NOMO-1 treated with dmso at 0.1 percent for 144 hours (cell line): ENCODE data around the gene KIF17.

ENCODE experiments used
- DNase-seq: peaks from one replicate; lab custom pipeline; 2025; ENCODE audit not compliant: unreplicated experiment; lab: John Stamatoyannopoulos, UW

Gene KIF17

DNA sequence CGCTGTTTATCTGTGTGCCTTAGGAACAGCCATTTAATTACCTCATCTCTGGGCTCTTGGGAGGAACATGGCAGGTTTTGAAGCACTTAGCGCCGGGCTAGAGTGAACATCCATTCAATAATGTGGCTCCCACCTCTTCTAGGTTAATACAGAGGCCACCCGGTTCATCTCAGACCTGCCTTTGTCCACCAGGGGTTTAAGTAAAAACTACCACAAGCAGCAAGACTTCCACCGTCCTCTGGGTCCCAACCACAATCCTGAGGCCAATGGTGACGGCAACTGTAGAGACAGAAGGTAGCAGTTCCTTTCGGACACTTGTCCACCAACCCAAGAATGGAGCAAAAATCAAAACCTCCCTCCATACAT, 55.7 kb downstream of the KIF17 start:
- no peak for DNase-seq

DNA sequence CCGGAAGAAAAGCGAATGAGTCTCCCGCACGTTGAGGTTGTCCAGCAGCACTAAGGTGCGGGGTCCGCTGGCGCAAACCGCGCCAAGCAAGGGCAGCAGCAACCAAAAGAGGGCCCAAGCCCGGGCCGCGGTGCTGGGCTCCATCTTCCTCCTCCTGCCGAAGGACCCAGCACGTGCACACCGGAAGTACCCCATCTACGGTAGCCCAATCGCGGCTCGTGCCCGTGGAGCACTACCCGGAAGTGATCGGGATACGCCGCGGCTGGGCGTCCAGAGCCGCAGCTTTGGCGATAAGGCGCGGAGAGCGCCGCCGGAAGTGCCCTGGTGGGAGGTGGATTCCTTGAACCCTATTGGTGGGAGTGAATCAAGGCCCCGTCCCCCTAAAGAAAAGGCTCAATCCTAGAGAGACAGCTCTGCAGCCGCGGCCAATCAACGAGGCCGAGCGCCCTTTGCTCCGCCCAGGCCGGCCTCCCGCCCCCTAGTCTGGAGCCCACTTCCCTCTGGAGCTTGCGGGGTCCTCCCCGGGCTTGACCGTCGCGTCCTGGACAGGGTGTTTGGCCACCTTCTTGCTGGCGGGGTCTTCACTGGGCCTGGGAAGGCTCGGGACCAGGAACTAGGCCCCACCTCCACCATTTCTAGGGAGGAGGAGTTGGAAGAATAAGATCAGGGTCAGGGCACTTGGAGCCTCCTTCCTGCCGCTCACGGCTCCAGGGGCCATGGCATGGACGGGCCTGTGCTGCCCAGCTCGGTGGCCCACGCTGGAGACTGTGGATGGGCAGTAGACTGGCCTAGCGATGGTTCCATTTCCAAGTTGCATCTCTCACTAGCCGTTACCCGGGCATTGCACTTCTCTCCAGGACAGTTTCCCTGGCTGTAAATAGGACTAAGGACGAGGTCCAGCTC, 56.3 kb downstream of the KIF17 start, which contains the start of gene DDOST:
Gene DDOST, minus strand, starts transcription at position 163 of the 903 bp plus-strand sequence. Its CDS starts 19 bp downstream, at position 144.
- peak; percentile 98 for DNase-seq

DNA sequence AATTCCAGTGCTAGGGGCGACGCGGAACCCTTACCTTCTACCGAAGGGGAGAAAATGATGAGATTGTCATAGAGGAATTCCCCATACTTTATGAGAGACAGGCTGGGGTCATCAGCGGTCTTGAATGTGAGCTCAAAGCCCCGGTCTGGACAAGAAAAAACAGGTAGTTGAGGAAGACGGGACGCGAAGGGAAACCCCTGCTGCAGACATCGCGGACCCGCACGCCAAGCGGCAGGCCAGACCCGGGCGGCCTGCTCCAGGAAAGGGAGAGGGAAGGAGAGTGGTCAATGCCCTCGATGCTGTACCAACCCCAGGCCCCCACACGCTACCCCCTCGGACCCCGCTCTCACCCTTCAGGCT, 57.0 kb downstream of the KIF17 start:
- DNase-seq, result no peak

DNA sequence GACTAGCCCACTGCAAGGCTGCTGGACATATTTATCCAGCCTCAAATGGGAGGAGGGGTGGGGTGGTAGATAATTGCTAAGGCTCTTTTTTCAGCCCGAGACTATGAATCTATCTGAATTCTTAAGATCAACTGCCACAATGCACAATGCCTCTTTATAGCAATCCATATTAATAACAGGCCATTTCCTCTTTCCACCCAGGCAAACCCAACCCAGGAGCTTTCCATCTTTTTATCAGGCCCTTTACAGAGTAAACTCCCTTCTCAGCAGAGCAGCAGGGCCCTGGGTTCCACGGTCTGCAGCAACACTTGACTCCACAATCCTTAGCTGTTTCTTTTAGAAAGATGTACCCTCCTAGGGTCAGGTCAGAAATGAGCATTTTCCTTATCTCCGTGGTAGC, 57.4 kb downstream of the KIF17 start:
- no peak for DNase-seq

DNA sequence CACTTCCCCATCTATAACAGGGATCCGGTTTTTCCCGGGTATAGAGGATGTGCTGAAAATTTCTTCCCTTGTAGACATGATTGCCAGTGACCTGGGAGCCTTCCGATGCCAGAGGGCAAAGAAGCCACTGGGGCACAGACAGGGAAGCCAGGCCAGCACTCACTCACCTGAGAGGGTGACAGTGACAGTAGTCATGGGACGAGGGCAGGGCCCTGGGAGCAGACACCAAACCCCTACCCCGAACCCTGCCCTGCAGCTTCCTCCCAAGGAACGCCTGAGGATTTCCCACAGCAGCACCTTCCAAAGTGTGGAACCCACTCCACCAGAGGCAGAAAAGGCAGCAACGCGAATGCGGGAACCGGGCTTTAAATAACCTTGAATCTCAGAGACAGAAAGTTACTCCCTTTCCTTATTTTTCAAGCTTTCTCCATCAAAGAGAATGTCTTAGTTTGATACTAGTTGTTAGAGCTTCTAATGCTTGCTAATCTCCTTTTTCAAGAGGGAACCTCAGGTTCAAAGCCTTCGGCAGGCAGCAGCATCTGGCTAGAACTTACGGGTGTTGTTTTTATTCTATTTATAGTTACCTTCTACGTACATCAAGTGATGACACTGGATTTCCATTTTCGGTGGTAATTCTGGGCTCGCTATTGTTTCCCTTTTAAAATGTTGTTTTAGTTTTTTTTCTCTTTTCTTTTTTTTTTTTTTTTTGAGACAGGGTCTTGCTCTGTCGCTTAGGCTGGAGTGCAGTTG, 59.5 kb downstream of the KIF17 start:
- no peak for DNase-seq

DNA sequence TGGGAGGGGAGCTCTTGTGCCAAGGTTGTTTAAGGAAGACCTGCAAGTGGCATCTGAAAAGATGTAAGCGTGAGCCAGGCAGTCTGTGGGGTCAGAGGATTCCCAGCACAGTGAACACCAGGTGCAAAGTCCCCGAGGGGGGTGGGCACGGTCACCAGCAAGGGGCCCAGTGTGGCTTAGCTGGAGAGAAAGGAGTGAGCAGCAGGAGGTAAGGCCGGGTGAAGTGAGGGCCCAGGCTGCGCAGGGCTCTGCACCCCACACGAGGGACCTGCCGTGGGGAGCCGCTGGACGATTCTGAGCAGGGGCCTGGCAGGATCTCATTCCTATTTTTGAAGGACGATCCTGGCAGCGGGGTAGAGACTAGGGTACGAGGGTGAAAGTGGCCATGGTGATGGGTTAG, 60.8 kb downstream of the KIF17 start:
- DNase-seq, result no peak

DNA sequence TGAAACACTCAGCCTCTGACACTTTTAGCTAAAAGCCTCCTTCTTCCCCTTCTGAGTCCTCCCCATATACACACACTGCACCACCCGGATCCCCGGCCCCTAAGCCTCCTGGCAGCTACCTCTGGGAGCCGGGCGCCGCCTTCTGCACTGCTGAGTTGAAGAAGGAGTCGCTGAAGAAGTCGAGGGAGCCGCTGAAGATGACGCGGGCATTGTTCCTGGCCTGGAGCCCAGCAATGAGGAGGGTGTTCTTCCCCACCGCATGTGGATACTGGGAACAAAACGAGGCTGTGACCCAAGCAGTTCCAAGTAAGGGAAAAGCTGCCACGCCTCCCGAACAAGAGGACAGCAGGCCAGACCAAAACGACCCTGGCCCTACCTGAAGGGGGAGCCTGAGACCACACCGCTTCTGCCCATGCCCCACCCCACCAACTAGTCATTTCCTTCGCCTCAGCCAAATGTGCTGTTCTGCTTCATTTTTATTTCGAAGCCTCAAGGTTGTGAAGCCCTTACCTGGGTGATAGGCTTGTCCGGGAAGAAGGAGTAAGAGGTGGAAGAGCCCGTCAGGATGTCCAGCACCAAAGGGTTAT, 63.6 kb downstream of the KIF17 start:
- no peak for DNase-seq

DNA sequence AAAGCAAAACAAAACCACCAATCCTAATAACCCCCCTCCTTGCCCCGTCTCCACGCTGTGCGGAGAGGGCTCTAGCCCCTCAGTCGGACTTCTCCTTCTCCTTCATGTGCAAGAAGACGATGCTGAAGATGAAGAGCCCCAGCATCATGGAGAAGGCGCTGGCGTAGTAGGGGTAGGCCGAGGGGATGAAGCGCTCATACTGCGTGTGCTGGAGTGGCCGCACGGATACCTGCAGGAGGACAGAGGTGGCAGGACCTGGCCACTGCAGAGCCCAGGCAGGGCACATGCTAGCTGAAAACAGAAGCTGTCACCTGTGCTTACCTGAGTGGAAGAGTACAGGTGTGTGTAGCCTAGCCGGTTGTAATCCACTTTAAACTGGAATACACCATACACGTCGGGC, 65.5 kb downstream of the KIF17 start:
- DNase-seq, result no peak

DNA sequence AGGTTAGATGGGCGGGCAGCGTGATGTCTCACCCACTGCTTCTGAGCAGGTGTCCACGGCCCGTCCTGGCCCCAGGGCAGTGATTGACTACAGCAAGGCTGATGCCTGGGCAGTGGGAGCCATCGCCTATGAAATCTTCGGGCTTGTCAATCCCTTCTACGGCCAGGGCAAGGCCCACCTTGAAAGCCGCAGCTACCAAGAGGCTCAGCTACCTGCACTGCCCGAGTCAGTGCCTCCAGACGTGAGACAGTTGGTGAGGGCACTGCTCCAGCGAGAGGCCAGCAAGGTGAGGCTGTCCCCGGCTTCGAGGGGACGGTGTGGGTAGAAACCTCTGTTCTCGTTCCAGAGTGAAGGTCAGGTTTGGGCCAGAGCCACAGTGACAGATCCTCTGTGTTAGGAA, 68.9 kb downstream of the KIF17 start:
- no peak for DNase-seq

DNA sequence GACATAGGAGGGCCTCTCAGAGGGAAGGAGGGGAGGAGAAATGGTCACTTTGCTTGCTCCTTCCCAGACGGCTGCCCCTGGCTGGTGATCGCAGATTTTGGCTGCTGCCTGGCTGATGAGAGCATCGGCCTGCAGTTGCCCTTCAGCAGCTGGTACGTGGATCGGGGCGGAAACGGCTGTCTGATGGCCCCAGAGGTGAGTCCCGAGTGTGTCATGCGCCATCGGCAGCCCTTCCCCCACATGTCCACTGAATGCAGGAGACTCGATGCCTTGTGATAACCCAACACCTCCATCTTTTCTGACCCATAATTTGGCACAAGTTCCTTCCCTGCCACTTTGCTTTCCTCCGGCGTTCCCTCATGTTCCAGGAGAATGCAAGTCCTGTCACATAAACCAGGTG, 69.4 kb downstream of the KIF17 start:
- no peak for DNase-seq

DNA sequence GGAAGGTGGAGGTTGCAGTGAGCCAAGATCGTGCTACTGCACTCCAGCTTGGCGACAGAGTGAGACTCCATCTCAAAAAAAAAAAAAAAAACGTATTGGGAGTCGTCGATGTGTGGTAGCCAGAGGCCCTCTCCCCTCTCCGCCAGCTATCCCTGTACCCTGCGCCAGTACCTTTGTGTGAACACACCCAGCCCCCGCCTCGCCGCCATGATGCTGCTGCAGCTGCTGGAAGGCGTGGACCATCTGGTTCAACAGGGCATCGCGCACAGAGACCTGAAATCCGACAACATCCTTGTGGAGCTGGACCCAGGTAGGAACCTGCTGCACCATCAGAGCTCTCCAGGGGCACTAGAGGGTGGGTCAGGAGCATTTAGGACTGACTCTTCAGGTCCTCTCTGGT, 72.4 kb downstream of the KIF17 start:
- no peak for DNase-seq

DNA sequence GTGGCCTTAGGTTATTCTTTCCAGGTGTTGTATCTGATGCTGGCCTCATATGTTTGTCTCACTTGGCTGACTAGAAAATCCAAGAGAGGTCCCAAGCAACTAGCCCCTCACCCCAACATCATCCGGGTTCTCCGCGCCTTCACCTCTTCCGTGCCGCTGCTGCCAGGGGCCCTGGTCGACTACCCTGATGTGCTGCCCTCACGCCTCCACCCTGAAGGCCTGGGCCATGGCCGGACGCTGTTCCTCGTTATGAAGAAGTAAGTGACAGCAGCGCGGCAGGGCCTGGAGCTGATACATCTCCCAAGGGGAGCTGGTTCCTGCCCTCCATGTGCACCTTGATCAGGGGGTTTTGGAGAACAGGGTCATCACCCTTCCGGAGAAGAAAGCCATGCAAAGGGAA, 73.4 kb downstream of the KIF17 start:
- no peak for DNase-seq

DNA sequence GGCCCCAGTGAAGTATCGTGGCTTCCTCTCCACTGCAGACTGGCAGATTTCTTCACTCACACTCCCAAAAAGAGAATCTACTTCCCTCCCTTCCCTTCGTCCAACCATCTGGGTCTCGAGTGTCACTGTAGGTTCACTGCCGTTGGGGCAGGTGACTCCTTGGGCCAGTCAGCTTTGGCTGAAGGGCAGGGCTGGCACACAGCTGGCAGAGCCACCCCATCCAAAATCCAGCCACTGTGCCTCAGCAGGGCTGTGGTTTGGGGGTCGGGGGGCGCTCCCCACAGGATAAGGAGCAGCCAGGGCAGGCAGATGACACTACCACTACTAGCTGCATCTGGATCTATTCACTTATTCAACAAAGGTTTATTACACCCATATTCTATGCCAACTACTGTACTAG, 74.7 kb downstream of the KIF17 start:
- DNase-seq, result no peak

DNA sequence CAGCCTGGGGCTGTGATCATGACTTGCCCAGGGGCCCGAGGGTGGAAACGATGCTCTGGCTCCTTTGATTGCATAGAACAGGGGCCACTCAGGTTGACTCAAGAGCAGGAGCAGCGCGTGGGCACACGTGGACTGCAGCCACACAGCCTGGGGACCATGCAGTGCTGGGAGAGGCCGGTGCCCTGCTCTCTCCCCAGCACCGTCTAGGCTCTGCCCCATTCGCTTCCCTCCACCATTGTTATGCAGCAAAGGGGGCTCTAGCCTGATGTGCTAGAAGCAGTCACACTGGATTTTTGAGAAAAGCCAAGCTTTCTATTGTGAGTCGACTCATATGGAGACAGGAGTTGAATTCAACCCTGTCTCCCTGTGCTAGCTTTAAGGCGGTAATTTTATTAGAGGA, 75.8 kb downstream of the KIF17 start:
- DNase-seq, result no peak

DNA sequence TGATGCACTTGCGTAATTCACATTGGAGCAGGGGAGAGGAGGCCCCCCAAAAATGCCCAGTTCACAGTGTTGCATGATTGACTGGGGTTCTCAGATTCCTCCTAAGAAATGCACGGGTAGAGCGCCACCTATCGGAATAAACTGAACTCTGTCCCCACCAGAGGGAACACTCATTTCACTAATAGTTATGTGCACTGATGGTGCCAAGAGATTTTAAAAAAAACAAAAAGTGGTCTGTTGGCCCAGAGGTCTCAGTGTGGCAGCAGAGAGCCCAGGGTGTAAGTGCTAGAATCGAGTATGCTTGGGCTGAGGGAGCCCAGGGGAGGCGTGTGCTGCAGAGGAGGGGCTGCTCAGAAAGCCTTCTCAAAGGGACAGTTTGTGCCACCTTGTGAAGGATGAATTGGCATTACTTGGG, 77.6 kb downstream of the KIF17 start:
- no peak for DNase-seq

DNA sequence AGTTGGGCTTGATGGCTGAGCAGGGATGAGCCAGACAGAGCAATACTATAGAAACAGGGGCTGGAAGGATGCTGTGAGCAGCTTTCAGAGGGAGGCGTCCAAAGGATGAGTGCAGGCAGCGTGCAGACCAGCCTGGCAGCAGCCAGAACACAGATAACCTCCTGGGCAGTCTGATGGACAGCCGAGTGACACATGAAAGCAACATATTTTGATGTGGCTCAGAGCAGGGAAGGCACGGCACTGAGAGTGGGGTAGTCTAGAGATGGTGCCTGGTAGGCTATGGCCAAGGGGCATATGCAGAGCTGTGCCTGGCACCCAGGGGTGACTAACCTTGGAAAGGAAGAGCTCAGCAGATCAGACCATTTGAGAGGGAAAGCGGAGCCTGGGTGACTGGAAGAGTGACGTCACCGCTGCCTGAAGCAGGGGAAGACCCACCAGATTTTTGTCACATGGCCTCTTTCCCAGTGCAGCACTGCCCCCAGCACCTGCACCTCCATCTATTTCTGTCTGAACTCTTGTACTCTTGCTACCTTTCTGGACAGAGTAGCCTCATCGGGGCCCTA, 80.9 kb downstream of the KIF17 start:
- no peak for DNase-seq

DNA sequence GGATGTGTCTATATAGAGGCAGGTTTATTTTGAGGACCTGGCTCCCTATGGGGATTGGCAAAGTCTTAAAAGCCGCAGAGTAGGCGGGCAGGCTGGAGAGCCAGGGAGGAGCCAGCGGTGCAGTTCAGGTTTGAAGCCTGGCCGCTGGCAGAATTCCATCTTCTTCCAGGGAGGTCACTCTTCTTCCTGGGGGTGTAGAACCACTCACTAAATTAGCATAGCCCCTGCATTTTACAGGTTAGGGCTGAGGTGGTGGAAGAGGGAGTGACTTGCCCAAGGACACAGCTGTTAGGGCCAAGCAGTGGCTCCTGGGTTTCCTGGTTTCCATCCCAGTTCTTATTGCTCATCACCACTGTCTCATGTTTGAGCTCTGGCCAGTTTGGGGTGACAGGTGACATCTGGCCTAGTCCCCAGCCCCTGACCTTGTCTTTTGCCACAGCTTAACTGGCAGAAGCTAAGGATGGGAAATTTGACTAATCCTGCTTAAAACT, 83.2 kb downstream of the KIF17 start:
- no peak for DNase-seq

DNA sequence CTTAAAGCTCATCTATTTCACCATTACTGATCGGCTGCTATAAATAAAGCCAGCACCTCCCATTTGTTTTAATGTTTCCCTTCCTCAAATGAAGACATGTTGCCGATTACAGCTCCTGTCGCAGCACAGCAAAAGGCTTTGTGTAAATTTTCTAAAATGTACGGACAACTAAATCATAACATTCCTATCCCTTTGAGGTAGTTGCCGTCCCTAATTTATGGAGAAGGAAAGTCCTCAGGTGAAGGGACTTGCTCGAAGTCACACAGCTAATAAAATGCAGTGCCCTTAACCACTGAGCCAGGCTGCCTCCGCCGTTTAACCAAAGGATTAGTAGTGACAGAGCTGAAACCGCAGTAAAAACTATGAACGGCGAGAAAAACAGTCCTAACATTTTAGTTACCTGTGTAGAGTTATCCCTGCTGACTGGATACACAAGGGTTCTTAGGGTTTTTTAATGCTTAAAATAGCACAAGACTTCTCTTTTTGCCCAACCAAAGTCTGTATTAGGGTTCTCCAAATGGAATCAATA, 83.7 kb downstream of the KIF17 start:
- no peak for DNase-seq

DNA sequence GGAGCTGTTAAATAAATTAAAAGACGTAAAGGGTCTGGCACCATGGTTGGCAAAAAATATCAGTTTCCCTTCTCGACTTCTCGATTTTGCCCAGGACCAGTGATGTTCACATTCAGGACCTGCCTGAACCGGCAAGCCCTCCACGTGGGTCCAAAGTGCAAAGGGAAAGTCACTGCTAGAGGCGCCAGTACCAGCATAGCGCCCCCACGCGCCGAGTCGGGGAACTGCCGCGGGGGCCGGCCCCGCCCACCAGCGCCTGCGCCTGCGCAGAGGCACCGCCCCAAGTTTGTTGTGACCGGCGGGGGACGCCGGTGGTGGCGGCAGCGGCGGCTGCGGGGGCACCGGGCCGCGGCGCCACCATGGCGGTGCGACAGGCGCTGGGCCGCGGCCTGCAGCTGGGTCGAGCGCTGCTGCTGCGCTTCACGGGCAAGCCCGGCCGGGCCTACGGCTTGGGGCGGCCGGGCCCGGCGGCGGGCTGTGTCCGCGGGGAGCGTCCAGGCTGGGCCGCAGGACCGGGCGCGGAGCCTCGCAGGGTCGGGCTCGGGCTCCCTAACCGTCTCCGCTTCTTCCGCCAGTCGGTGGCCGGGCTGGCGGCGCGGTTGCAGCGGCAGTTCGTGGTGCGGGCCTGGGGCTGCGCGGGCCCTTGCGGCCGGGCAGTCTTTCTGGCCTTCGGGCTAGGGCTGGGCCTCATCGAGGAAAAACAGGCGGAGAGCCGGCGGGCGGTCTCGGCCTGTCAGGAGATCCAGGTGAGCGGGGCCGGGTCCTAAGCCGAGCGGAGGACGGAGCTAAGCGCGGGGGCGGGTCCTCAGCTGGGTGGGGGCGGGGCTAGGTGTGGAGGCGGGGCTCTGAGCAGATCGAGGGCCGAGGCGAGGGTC, 84.4 kb downstream of the KIF17 start, which contains the start of gene PINK1:
Gene PINK1, plus strand, starts transcription at position 269 of the 875 bp plus-strand sequence. Its CDS starts 91 bp downstream, at position 360.
- DNase-seq, result peak; percentile 57

DNA sequence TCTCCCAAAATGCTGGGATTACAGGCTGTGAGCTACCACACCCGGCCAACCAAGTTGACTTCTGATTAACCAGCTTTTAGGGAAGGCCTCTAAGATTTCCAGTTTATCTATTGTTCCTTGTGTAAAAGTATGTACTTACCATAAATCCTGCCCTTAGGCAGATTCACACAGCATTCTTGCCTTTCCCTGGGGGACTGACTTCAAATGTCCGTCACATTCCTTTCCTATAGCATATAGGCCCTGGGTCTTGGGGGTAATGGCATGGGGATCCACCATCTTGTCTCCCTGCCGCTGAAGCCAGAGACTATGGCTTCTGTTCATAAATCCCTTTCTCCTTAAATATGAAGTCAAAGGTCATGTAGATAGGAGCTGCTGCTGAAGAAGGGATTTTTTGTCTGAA, 85.4 kb downstream of the KIF17 start:
- DNase-seq, result no peak
